GM12873 (cell line): Measurements from ENCODE around the gene TAS1R1.

Experiments used
- TF ChIP-seq, protein P1 (sequence below): IDR thresholded peaks from 2 replicates; pipeline ENCODE4 v1.5.1; 2012; ENCODE audit warnings: low read depth, mild to moderate bottlenecking, moderate library complexity, low read length, control low read depth; ENCODE audit not compliant: insufficient read depth; ENCODE audit errors: missing control alignments

Gene TAS1R1

DNA sequence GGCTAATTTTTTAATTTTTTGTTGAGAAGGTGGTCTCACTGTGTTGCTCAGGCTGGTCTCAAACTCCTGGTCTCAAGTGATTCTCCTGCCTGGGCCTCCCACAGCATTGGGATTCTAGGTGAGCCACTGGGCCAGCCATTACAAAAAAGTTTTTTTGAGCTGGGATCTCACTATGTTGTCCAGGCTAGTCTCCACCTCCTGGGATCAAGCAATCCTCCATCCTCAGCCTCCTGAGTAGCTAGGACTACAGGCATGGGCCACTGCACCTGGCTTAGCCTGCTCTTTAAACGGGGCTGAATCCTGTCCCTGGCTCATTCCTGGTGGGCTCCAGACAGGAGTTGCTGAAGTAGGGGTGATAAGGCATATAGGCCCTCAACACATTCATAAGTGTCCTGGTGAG, 2.5 kb downstream of the TAS1R1 start:
- TF ChIP-seq, protein P1, sequence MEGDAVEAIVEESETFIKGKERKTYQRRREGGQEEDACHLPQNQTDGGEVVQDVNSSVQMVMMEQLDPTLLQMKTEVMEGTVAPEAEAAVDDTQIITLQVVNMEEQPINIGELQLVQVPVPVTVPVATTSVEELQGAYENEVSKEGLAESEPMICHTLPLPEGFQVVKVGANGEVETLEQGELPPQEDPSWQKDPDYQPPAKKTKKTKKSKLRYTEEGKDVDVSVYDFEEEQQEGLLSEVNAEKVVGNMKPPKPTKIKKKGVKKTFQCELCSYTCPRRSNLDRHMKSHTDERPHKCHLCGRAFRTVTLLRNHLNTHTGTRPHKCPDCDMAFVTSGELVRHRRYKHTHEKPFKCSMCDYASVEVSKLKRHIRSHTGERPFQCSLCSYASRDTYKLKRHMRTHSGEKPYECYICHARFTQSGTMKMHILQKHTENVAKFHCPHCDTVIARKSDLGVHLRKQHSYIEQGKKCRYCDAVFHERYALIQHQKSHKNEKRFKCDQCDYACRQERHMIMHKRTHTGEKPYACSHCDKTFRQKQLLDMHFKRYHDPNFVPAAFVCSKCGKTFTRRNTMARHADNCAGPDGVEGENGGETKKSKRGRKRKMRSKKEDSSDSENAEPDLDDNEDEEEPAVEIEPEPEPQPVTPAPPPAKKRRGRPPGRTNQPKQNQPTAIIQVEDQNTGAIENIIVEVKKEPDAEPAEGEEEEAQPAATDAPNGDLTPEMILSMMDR = no peak

DNA sequence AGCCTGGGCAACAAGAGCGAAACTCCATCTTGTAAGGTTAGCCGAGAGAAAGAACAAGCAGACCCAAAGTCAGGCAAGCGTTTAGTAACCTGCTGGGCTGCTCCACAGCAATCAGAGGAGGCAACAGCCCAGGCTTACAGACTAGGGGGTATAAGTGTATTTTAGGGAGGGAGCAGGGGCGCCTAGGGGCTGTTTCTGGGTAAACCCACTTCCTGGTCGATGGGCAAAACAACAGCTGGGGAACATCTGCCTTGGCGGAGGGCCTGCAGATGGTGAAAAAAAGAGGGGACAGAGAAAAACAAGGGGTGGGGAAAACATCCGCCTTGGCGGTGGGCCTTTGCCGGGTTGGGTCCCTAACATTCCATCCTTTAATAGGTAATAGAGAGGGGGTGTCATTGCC, 5.2 kb downstream of the TAS1R1 start:
- TF ChIP-seq, protein P1 = no peak

GRCh38 chr1:6569033-6569432, 13.9 kb downstream of the TAS1R1 start:
- TF ChIP-seq, protein P1 = no peak

GRCh38 chr1:6570100-6570499, 15.0 kb downstream of the TAS1R1 start:
- TF ChIP-seq, protein P1 = no peak

- TF ChIP-seq, protein P1 = no peak
Observed at GRCh38 chr1:6570987-6571386, 15.9 kb downstream of the TAS1R1 start.

GRCh38 chr1:6572653-6573383, 17.7 kb downstream of the TAS1R1 start:
- TF ChIP-seq, protein P1 = no peak

- TF ChIP-seq, protein P1 = no peak
Observed at GRCh38 chr1:6574025-6574620, 19.0 kb downstream of the TAS1R1 start.
